Endothelial cell (in vitro differentiated cells): ENCODE data around the gene AUTS2. TPM values are rescaled to one million over a fixed set of nuclear protein-coding genes. Genes with fewer than 3 reads are reported as not detected.

Source experiments
- DNase-seq: peaks from one replicate; pipeline ENCODE4 v3.0.0; 2021; ENCODE audit warnings: low spot score
- H3K27ac Mint-ChIP-seq: one replicate; pipeline ENCODE4 v1.8.0; 2021; ENCODE audit warnings: mixed read lengths, inconsistent platforms; ENCODE audit not compliant: unreplicated experiment
- H3K27me3 Mint-ChIP-seq: one replicate; pipeline ENCODE4 v1.8.0; 2021; ENCODE audit warnings: mild to moderate bottlenecking, moderate library complexity, mixed read lengths, inconsistent platforms; ENCODE audit not compliant: unreplicated experiment
- H3K36me3 Mint-ChIP-seq: one replicate; pipeline ENCODE4 v1.8.0; 2021; ENCODE audit warnings: mild to moderate bottlenecking, low read depth, mixed read lengths, inconsistent platforms; ENCODE audit not compliant: unreplicated experiment
- H3K4me1 Mint-ChIP-seq: one replicate; pipeline ENCODE4 v1.8.0; 2021; ENCODE audit warnings: mild to moderate bottlenecking, mixed read lengths, inconsistent platforms; ENCODE audit not compliant: unreplicated experiment
- H3K4me3 Mint-ChIP-seq: one replicate; pipeline ENCODE4 v1.8.0; 2021; ENCODE audit warnings: mild to moderate bottlenecking, mixed read lengths, inconsistent platforms; ENCODE audit not compliant: unreplicated experiment
- H3K9me3 Mint-ChIP-seq: one replicate; pipeline ENCODE4 v1.8.0; 2021; ENCODE audit warnings: mixed read lengths, inconsistent platforms; ENCODE audit not compliant: unreplicated experiment
- CTCF ChIP-seq: fragments of 200-600 bp; sonication (generic); IDR thresholded peaks from one replicate; pipeline ENCODE4 v1.5.0; 2021; ENCODE audit warnings: antibody characterized with exemption; ENCODE audit not compliant: unreplicated experiment
- total RNA-seq: library from RNA; stranded (reverse); fragmentation: NEBNext Ultra II Directional; extraction: Animal tissue kit (Norgen Biotek cat#: 25700); gene quantifications from one replicate; pipeline ENCODE4 v1.2.1, GENCODE V29; 2021; ENCODE audit not compliant: unreplicated experiment

AUTS2 gene
- total RNA-seq, 1 donor from 2014 or later = 103 TPM

GRCh38 chr7:70134029-70134770 lies 535.9 kb downstream of the AUTS2 start:
- Mint-ChIP-seq H3K4me3 (no peak overlapping the region), H3K36me3 (no peaks in the 10 kb centered on the region), H3K4me1 (no peaks in the 10 kb centered on the region), H3K27me3 (peaks cover 4% of the 10 kb centered on the region), H3K27ac (no peak overlapping the region), H3K9me3 (no peaks in the 10 kb centered on the region)
- TF ChIP-seq CTCF = no peak
- no peak for DNase-seq

GRCh38 chr7:70135656-70136055 lies 537.4 kb downstream of the AUTS2 start:
- H3K27me3 Mint-ChIP-seq = peaks cover 4% of the 10 kb centered on the region
- H3K27ac Mint-ChIP-seq = no peak overlapping the region
- no peaks in the 10 kb centered on the region for H3K36me3 Mint-ChIP-seq
- H3K4me1 Mint-ChIP-seq = no peaks in the 10 kb centered on the region
- TF ChIP-seq CTCF = no peak
- H3K4me3 Mint-ChIP-seq = no peak overlapping the region
- DNase-seq = no peak
- no peaks in the 10 kb centered on the region for H3K9me3 Mint-ChIP-seq

- Mint-ChIP-seq H3K27me3 (peaks cover 5% of the 10 kb centered on the region), H3K9me3 (no peaks in the 10 kb centered on the region), H3K27ac (no peak overlapping the region), H3K4me3 (no peak overlapping the region), H3K4me1 (peaks cover 4% of the 10 kb centered on the region), H3K36me3 (no peaks in the 10 kb centered on the region)
- TF ChIP-seq CTCF = no peak
- no peak for DNase-seq
Observed at GRCh38 chr7:70137126-70137525, 538.9 kb downstream of the AUTS2 start.

GRCh38 chr7:70142247-70142932 lies 544.1 kb downstream of the AUTS2 start:
- no peak overlapping the region for H3K27ac Mint-ChIP-seq
- no peak for DNase-seq

More at GRCh38 chr7:70142247-70142932, 544.1 kb downstream of the AUTS2 start:
- TF ChIP-seq CTCF = no peak
- no peaks in the 10 kb centered on the region for H3K9me3 Mint-ChIP-seq
- H3K4me1 Mint-ChIP-seq = peaks cover 4% of the 10 kb centered on the region
- H3K27me3 Mint-ChIP-seq = peaks cover 2% of the 10 kb centered on the region
- H3K4me3 Mint-ChIP-seq = no peak overlapping the region
- no peaks in the 10 kb centered on the region for H3K36me3 Mint-ChIP-seq
